HG03196 (cell line): ENCODE measurements around the gene TFCP2L1.
"Not testable (repeated sequence)": the region's sequence is repeated elsewhere in the genome, so short reads cannot be mapped to it uniquely, and the experiment has no call there.

Source experiments
- ATAC-seq: cut with Tn5 transposase; IDR thresholded peaks from one replicate; pipeline ENCODE4 v1.9.1; 2021; ENCODE audit not compliant: unreplicated experiment

The TFCP2L1 gene

GRCh38 chr2:121284463-121285449, at the start of gene TFCP2L1:
Gene TFCP2L1 (minus strand): TSS chr2:121285202. CDS start chr2:121285109, 93 bp downstream.
- ATAC-seq: no peak

GRCh38 chr2:121333834-121334558, 49.0 kb upstream of the TFCP2L1 start:
- ATAC-seq: peak; percentile 72

- ATAC-seq: no peak
These were observed 48.2 kb upstream of the TFCP2L1 start for GRCh38 chr2:121333231-121333630.

GRCh38 chr2:121331324-121331723, 46.3 kb upstream of the TFCP2L1 start:
- ATAC-seq: not testable (repeated sequence)

GRCh38 chr2:121330921-121331320, 45.9 kb upstream of the TFCP2L1 start:
- no peak for ATAC-seq

GRCh38 chr2:121329786-121330185, 44.8 kb upstream of the TFCP2L1 start:
- no peak for ATAC-seq

GRCh38 chr2:121326628-121327027, 41.6 kb upstream of the TFCP2L1 start:
- no peak for ATAC-seq

- ATAC-seq: no peak
These were observed 39.6 kb upstream of the TFCP2L1 start for GRCh38 chr2:121324601-121325000.

- no peak for ATAC-seq
These were observed 36.5 kb upstream of the TFCP2L1 start for GRCh38 chr2:121321476-121321875.

GRCh38 chr2:121319941-121320340, 34.9 kb upstream of the TFCP2L1 start:
- ATAC-seq: no peak

- no peak for ATAC-seq
These were observed 32.0 kb upstream of the TFCP2L1 start for GRCh38 chr2:121316986-121317385.

GRCh38 chr2:121313701-121314100, 28.7 kb upstream of the TFCP2L1 start:
- ATAC-seq: not testable (repeated sequence)

GRCh38 chr2:121309801-121310200, 24.8 kb upstream of the TFCP2L1 start:
- peak; percentile 90 for ATAC-seq

GRCh38 chr2:121309323-121309722, 24.3 kb upstream of the TFCP2L1 start:
- ATAC-seq: no peak

GRCh38 chr2:121307048-121307447, 22.0 kb upstream of the TFCP2L1 start:
- no peak for ATAC-seq

GRCh38 chr2:121304941-121305340, 19.9 kb upstream of the TFCP2L1 start:
- no peak for ATAC-seq

GRCh38 chr2:121303531-121304263, 18.7 kb upstream of the TFCP2L1 start:
- ATAC-seq: no peak

- not testable (repeated sequence) for ATAC-seq
These were observed 16.2 kb upstream of the TFCP2L1 start for GRCh38 chr2:121301190-121301589.

GRCh38 chr2:121298476-121298875, 13.5 kb upstream of the TFCP2L1 start:
- no peak for ATAC-seq

GRCh38 chr2:121297866-121298265, 12.9 kb upstream of the TFCP2L1 start:
- ATAC-seq: not testable (repeated sequence)

GRCh38 chr2:121297217-121297830, 12.3 kb upstream of the TFCP2L1 start:
- no peak for ATAC-seq
